Occipital lobe (tissue), 2 donors: Measurements from ENCODE around the gene ATXN1L. TPM values are rescaled to one million over a fixed set of nuclear protein-coding genes. Genes with fewer than 3 reads are reported as not detected.
"Not testable (repeated sequence)": the region's sequence is repeated elsewhere in the genome, so short reads cannot be mapped to it uniquely, and the experiment has no call there.

Experiments used
- DNase-seq: peaks from one replicate; lab custom pipeline; 2025; lab: John Stamatoyannopoulos, UW
- total RNA-seq: library from RNA; depleted of rRNA; stranded (reverse); fragments of >200 nt; gene quantifications from one replicate; pipeline ENCODE4 v1.2.3, GENCODE V29; 2014

ATXN1L gene
- total RNA-seq, 1 donor from 2014 or later = 10.5 TPM

- no peak for DNase-seq
These were observed 48.1 kb downstream of the ATXN1L start for GRCh38 chr16:71893888-71894228.

GRCh38 chr16:71894229-71894920 lies 48.6 kb downstream of the ATXN1L start:
- DNase-seq = peak; percentile 37

GRCh38 chr16:71894921-71895678 lies 49.3 kb downstream of the ATXN1L start, which contains the start of gene IST1:
Gene IST1, plus strand, starts transcription at chr16:71895531. Its CDS starts 20,110 bp downstream, at chr16:71915641.
- DNase-seq = peak; percentile 98

GRCh38 chr16:71895679-71896365 lies 50.0 kb downstream of the ATXN1L start:
- DNase-seq = peak; percentile 29

- DNase-seq = no peak
These were observed 51.1 kb downstream of the ATXN1L start for GRCh38 chr16:71896764-71897368.

- no peak for DNase-seq
These were observed 53.4 kb downstream of the ATXN1L start for GRCh38 chr16:71899171-71899570.

GRCh38 chr16:71902656-71903365 lies 57.0 kb downstream of the ATXN1L start:
- DNase-seq = no peak

GRCh38 chr16:71903608-71904007 lies 57.8 kb downstream of the ATXN1L start:
- no peak for DNase-seq

- DNase-seq = no peak
These were observed 58.5 kb downstream of the ATXN1L start for GRCh38 chr16:71904239-71904638.

- DNase-seq = not testable (repeated sequence)
These were observed 60.0 kb downstream of the ATXN1L start for GRCh38 chr16:71905765-71906164.

Other genes with a start within 250 kb of the ATXN1L start
- 0.47 TPM for gene MARVELD3, start 219.8 kb upstream of the ATXN1L start, total RNA-seq
- gene PHLPP2, start 121.3 kb upstream of the ATXN1L start, total RNA-seq = 27.0 TPM
- gene AP1G1, start 37.1 kb upstream of the ATXN1L start, total RNA-seq = 119 TPM
- 35.1 TPM for gene ZNF821, start 38.2 kb downstream of the ATXN1L start, total RNA-seq
- 122 TPM for gene IST1, start 49.6 kb downstream of the ATXN1L start, total RNA-seq
- gene PKD1L3, start 154.4 kb downstream of the ATXN1L start, total RNA-seq = 0.16 TPM
- gene DHODH, start 162.8 kb downstream of the ATXN1L start, total RNA-seq = 3.9 TPM
- 1.4 TPM for gene HP, start 208.5 kb downstream of the ATXN1L start, total RNA-seq
- not detected for gene HPR, start 217.2 kb downstream of the ATXN1L start, total RNA-seq
- 10.6 TPM for gene TXNL4B, start 247.6 kb downstream of the ATXN1L start, total RNA-seq
- 44.6 TPM for gene DHX38, start 247.9 kb downstream of the ATXN1L start, total RNA-seq